Neural cell (in vitro differentiated cells): Measurements from ENCODE around the gene MYPN.

ENCODE experiments used
- CTCF ChIP-seq: fragments of 450-650 bp; IDR thresholded peaks from 2 replicates; pipeline ENCODE4 v1.5.1; 2014; ENCODE audit warnings: antibody characterized with exemption, mild to moderate bottlenecking, moderate library complexity; ENCODE audit not compliant: poor library complexity, severe bottlenecking
- EP300 ChIP-seq: fragments of 450-650 bp; conservative IDR thresholded peaks from 2 replicates; pipeline ENCODE4 v1.6.1; 2014; ENCODE audit warnings: antibody characterized with exemption, mild to moderate bottlenecking, moderate library complexity; ENCODE audit not compliant: poor library complexity, severe bottlenecking
- EZH2 ChIP-seq: fragments of 200-600, 300-800 bp; shearing (Covaris generic), sonication (generic); IDR thresholded peaks from 2 replicates; pipeline ENCODE4 v1.6.1; 2014; ENCODE audit warnings: antibody characterized with exemption, low read length, borderline replicate concordance, mild to moderate bottlenecking; ENCODE audit not compliant: insufficient read depth, poor library complexity, severe bottlenecking
- MXI1 ChIP-seq: fragments of 450-650 bp; conservative IDR thresholded peaks from 2 replicates; pipeline ENCODE4 v1.6.1; 2014; ENCODE audit warnings: antibody characterized with exemption, mild to moderate bottlenecking; ENCODE audit not compliant: poor library complexity, severe bottlenecking
- POLR2AphosphoS5 ChIP-seq: IDR thresholded peaks from 2 replicates; pipeline ENCODE4 v1.6.1; 2012
- RAD21 ChIP-seq: fragments of 450-650 bp; conservative IDR thresholded peaks from 2 replicates; pipeline ENCODE4 v1.6.1; 2014; ENCODE audit warnings: antibody characterized with exemption, mild to moderate bottlenecking, moderate library complexity

GRCh38 chr10:68086011-68086410 lies 23.3 kb upstream of the MYPN start:
- TF ChIP-seq EP300 (no peak), RAD21 (no peak), CTCF (no peak), EZH2 (no peak), POLR2AphosphoS5 (no peak), MXI1 (no peak)
